HG03354 (cell line): Measurements from ENCODE around the gene JAM3.
A peak's percentile ranks its signal among the peaks of the same experiment; 100 is the strongest.

Experiments
- ATAC-seq: cut with Tn5 transposase; IDR thresholded peaks from one replicate; pipeline ENCODE4 v1.9.1; 2021; ENCODE audit warnings: mild to moderate bottlenecking; ENCODE audit not compliant: unreplicated experiment, poor library complexity, severe bottlenecking

Gene JAM3

GRCh38 chr11:134068829-134069425 is at the start of gene JAM3:
Gene JAM3 (plus strand): TSS chr11:134069072. CDS start chr11:134069084, 12 bp downstream.
- ATAC-seq, result peak; percentile 91

- ATAC-seq, result no peak
Measured at GRCh38 chr11:134019500-134019899, 49.4 kb upstream of the JAM3 start.

GRCh38 chr11:134020598-134020997 is 48.3 kb upstream of the JAM3 start:
- ATAC-seq, result no peak

GRCh38 chr11:134021326-134021725 is 47.5 kb upstream of the JAM3 start:
- no peak for ATAC-seq

- no peak for ATAC-seq
Measured at GRCh38 chr11:134022748-134023147, 46.1 kb upstream of the JAM3 start.

GRCh38 chr11:134024420-134025081 is 44.3 kb upstream of the JAM3 start:
- no peak for ATAC-seq

DNA sequence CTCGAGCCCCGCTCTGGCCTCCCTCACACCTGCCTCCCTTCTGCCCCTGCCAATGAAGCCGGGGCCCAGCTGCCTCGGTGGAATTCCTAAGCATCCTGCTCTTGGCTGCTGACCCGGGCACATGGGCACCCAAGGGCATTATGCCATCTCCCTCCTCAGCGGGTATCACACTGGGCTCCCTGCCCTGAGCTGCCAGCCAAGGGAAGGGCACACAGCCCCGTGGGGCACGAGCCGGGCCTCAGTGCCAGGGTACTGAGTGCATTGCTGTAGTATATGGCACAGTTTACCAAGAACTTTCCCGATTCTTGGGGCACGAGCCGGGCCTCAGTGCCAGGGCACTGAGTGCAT is 43.8 kb upstream of the JAM3 start:
- ATAC-seq, result no peak

DNA sequence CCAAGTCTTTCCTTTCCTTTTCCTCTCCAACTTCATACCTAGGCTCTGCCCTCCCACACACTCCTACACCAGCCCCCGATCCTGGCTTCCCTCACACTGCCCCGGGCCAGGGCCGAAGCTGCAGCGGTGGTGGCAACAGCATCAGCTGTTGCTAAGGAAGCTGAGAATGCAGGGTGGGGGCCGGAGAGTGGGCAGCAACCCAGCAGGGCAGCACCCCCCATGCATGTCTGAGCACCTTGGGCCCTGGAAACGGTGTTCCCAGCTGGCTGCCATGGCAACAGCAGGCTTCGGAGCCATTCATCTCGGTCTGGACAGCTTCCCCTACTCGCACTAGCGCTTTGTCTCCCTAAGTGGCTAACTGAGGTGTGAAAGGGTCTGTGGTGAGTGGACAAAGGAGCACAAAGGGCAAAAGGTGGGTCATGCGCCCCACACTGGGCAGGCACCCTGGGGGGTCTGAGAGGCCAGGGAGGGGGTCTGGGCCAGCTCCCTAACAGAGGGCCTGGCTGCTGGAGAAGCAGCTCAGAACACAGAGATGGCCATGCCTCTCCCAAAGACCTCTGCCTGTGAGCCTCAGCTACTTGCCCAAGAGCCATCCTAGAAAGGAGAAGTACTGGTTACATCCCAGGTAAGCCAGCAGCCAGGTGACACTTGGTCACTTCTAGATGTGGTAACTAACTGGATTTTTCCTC is 42.1 kb upstream of the JAM3 start:
- ATAC-seq, result no peak

DNA sequence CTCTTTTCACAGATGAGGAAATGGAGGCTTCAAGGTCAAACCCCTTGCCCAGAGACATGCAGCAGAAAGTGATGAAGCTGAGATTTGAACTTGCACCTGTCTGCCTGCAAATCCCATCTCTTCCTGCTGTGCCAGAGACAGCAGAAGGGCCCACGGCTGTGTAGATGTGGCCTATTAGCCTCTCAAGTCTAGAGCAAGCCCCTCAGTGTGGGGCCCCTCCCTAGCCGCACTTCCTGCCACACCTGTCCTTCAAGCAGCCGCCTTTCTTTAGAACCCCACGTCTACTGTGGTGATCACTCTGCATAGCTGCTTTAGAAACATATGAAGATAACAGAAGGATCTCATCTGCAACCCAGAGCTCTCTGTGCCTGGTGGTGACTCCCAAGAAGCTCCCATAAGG is 41.2 kb upstream of the JAM3 start:
- no peak for ATAC-seq

DNA sequence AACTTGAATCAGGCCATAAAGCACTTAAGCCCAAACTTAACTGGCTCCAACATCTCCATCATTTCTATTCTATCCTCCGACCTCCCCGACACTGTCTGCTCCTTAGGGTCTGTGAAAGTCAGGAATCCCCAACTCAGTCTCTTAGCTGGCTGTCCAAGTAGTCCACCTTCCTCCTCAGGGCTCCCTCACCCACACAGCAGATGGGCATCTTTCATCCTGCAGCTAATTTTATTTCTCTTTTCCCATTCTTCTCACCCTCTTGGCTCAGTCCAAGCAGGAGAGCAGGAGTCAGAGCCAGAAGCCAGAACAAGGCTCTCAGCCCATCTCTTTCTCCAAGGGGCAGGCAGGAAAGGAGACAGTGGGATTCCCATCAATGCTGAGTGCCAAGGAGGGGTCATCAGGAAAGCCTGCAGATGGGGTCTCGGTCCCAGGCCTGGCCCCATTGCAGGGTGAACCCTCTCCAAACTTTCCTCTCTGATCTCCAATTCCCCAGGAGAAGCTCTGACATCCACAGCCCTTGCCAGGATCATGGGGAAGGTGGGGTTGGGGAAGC is 40.4 kb upstream of the JAM3 start:
- ATAC-seq, result no peak

DNA sequence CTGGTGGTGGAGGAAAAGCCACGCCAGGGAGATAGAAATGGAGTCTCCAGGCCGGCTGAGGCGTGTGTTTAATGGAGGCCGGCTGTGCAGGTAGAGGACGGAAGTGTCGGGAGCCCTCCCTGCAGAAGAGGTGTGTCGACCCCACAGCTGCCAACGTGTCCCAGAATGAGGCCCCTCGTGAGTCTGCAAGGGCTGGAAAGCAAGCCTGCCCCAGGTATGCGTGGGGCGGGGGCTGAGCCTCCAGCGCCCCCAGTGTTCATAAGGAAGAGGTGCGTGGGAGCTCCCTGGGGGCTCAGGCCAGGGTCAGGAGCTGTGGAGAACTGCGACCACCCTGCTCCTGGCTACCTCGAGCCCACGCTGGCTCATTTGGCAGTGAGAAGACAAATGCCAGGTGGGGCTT is 38.0 kb upstream of the JAM3 start:
- no peak for ATAC-seq

DNA sequence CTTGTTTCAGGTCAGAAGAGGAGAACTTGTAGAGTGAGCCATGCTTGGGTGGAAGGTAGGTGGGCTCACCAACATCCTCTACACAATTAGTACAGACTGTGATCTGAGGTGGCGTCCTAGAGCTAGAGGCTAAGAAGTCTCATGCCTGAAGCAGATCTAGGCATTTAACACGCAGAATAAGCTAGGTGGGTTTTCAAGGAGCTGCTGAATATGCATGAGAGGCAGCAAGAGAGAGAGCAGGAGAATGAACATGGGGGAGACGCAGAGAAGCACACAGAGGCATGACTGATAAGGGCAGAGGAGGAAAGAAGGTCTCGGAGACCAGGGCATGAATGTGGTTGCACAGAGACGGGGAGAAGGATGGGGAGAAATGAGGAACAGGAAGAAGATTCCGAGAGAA is 36.8 kb upstream of the JAM3 start:
- no peak for ATAC-seq

DNA sequence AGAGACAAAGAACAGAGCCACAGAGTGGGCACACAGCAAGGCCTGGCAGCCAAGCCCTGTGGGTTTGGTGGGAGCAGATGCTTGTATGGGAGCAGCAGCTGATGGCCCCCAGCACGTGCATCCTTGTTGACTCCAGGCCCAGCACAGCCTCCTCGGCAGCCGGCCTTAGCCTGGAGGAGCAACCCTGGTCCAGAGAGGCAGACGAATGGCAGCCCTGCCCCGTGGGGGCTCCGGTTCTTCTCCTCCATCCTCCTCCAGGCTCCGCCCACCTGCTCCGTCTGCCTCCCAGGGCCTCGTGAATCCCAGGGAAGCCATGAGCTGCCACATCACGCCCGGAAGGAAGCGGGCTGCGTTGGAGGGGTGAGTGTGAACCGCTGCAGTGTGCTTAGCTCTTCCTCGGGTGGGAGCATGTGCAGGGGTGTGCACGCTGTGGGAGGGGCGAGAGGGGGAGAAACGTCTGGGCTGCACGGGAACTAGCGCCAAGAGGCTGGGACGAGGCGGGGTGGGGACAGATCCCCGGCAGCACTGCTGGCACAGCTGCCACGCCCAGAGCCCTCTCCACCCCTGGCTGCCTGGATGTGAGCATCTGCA is 36.3 kb upstream of the JAM3 start:
- no peak for ATAC-seq

GRCh38 chr11:134033276-134033675 is 35.6 kb upstream of the JAM3 start:
- no peak for ATAC-seq

DNA sequence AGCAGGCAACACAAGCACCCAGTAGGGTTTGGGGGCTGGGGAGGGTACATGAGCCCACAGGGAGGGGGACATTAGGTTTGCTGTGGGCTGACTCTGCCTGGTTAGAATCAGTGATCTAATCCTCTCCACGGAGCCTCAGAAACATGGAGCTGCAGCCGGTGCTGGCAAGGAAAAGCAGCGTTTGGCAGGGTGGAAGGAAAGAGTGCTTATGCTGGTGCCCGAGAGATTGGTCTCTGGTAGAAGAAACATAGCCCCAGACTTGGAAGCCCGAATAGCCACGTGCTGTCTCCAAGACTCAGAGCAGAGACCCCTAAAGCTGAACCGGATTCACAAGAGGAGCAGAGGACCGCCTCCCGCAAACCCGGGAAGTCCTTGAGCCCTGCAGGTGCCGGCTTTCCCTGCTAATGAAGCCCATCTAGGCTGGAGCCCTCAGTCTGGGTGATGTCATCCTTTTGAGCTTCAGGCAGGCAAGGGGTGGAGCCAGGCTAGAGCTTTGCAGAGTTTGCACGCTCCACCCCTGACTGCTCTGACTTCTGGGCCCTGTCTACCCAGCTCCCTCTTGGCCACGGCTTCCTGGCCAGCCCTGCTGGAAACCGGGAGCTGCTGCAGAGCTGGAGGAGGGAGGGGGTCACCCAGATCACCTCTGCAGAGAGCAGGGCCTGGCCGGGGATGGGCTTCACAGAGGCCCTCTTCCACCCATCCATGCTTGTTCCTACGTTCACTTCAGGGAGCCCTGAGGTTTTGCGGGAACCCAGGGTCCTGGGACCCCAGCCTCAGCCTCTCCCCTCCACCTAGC is 35.0 kb upstream of the JAM3 start:
- peak; percentile 71 for ATAC-seq

DNA sequence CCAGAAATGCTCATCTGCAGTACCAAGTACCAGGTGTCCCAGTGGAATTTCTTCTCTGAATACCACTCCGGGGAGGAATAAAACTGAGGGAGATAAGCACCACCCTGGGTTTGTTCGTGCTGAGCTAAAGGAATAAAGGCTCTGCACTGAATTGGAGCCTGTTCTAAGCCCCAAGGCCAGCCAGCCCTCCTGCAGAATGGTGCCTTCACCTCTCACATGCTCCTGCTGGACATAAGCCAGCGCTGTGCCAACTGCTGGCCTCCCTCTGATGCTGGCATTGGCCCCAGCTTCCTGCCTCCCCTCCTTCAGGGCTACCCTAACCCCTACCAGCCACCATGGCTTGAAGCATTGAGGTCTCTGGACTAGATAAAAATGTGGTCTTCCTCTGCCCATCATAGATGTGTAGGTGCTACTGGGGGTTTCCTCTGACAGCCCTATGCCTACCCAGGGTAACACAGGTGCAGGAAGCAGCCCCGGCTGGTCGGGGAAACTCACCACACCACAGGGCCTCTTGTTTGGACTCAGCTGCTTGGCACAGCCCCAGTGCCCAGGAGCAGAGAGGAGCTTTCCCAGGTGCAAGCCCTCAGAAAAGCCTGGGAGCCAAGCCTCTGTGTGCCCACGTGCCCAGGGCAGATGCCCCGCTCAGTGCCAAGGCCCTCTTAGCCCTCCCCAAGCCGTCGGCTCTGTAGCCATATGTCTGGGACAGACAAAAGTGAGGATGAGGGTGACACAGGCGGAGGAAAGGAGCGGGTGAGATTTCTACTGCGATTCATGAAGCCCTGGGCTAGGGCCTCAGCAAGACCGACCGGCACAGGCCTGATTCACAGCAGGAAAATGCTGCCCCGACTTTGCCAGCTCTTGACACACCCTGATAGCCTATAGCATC is 34.1 kb upstream of the JAM3 start:
- no peak for ATAC-seq

DNA sequence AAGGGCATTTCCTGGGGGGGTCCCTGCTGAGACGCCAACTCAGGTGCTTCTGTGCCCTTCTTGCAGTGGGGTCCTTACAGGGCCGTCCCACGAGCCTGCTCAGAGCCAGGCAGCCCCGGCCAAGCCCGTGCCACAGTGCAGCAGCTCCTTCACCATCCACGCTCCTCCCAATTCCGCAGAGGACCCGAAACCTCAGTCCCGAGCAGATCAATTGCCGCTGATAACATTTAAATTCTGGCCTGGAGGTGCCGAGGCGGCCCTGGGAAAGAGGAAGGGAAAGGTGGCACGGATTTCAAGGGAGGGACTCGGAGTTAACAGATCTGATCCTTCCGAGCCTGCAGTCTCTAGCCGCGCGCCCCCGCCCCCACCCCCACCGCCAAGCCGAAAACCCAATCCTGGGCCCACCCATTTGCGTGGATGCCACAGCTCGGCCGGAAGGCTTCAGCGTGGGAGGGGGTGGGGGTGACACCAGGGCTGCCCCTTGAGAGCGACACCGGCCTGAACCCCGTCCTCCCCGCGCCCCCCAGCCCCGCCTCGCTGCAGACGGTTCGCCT is 32.3 kb upstream of the JAM3 start:
- no peak for ATAC-seq

DNA sequence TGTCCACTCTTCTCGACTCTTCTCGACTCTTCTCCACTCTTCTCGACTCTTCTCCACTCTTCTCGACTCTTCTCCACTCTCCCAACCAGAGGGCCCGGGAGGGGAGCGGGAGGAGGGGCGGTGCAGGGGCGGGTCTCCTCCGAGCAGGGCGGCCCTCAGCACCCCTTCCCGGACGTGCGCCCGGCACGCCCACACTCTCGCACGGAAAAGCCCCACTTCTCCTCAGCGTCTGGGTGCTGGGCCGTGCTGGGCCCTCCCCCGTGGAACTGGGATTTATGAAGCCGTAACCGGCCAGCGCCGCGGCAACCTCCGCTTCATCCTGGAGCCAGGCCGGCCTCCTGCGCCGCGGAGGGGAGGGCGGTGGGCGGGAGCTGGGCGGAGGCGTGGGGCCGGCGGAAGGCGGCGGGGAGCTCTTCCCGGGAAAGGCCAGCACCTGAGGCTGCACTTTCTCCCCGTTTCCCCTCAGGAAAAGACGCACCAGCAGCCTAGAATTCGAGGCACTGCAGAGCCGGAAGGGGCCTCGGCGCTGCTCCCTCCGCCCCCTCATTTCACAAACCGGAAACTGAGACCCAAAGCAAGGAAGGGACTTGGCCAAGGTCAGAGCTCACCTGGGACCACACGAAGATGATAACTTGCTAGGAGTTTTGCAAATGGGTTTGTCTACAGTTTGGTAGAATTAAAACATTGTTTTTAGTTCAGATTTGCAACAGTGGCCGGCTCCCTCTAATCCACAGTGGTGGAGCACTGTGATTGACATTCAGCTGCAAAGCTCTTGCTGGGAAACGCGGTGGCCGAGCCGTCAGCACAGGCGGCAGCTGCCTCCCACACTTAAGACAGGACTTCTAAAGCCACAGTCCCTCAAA is 31.6 kb upstream of the JAM3 start:
- ATAC-seq, result peak; percentile 57
